Measurements from ENCODE around the gene REXO4. TPM values are rescaled to one million over a fixed set of nuclear protein-coding genes. Genes with fewer than 3 reads are reported as not detected.

REXO4 gene
- total and polyA plus RNA-seq, 2 donors (not counting 3 experiments of a cell fraction or from before 2014, with no cell fraction given): 19.5 to 29.5 TPM

GRCh38 chr9:133429641-133430161 is 11.9 kb upstream of the REXO4 start:
- DNase-seq (ENCODE audit: low read depth, low spot score): peak; percentile 8
- peak; percentile 17 for TF ChIP-seq EZH2 (IDR thresholded peaks at IDR 0.05; ENCODE audit: borderline replicate concordance, low read depth, low read length, severe bottlenecking)
- TF ChIP-seq JUN (IDR thresholded peaks at IDR 0.05; ENCODE audit: borderline replicate concordance, insufficient read depth, insufficient read length, low read depth): no peak
- TF ChIP-seq MAX (IDR thresholded peaks at IDR 0.05; ENCODE audit: insufficient read depth, insufficient read length): no peak
- peak; percentile 30 to 64 for TF ChIP-seq CTCF (IDR thresholded peaks at IDR 0.05; ENCODE audit: extremely low read depth in 1 of 2, insufficient read depth in 1 of 2, low read depth in 1 of 2, low read length in 2 of 2)
- no peak for TF ChIP-seq POLR2A (IDR thresholded peaks at IDR 0.05; ENCODE audit: low read depth, low read length)
- no peak for TF ChIP-seq FOS (IDR thresholded peaks at IDR 0.05; ENCODE audit: borderline replicate concordance, insufficient read depth, low read length)
- no peak for TF ChIP-seq GATA2 (IDR thresholded peaks at IDR 0.05; ENCODE audit: insufficient read depth, insufficient read length, low read depth, low read length)
- Histone ChIP-seq H3K36me3 (ENCODE audit: control insufficient read depth in 2 of 2, extremely low read depth in 1 of 2, insufficient read depth in 2 of 2, low read length in 2 of 2) (no peaks in the 10 kb centered on the region), H3K9me1 (replicated peaks; ENCODE audit: control insufficient read depth, extremely low read depth, insufficient read depth, low read length) (no peaks in the 10 kb centered on the region), H3K4me3 (replicated peaks in 1 of 3; ENCODE audit: insufficient read depth in 1 of 3, low read depth in 1 of 3, low read length in 3 of 3) (no peak overlapping the region), H4K20me1 (replicated peaks; ENCODE audit: control insufficient read depth, extremely low read depth, insufficient read depth, low read length) (no peaks in the 10 kb centered on the region), H3K79me2 (ENCODE audit: control insufficient read depth, insufficient read depth, low read length) (no peaks in the 10 kb centered on the region), H3K27me3 (ENCODE audit: control insufficient read depth in 2 of 2, insufficient read depth in 2 of 2, low read length in 2 of 2) (peaks cover 9 to 19% of the 10 kb centered on the region in 2 experiments), H3K27ac (ENCODE audit: insufficient read depth, low read depth, low read length) (no peak overlapping the region), H3K4me2 (ENCODE audit: insufficient read depth, low read length) (no peak overlapping the region), H3K9ac (replicated peaks; ENCODE audit: extremely low read depth, insufficient read depth, low read length) (no peak overlapping the region), H2AFZ (ENCODE audit: low read depth, low read length) (no peak overlapping the region), H3K9me3 (replicated peaks; ENCODE audit: control insufficient read depth, insufficient read depth, low read length) (no peaks in the 10 kb centered on the region), H3K4me1 (ENCODE audit: control insufficient read depth, extremely low read depth, insufficient read depth, low read length) (no peaks in the 10 kb centered on the region)
- POLR2A ChIA-PET: no interaction called here
- no TSS peak for BruUV-seq (replicated peaks)
- dilution Hi-C loops (cut with MboI; ENCODE audit: extremely low pct_ligation_motif_present, low sequenced_read_pairs): no loop called here
- no peak for FAIRE-seq
- CTCF ChIA-PET: no interaction called here
- intact Hi-C loops (cut with micrococcal nuclease): no loop called here

Measured in endothelial cell of umbilical vein (primary cell).